SK-N-MC (cell line): Measurements from ENCODE around the gene ELMO1.

Experiments
- EZH2 ChIP-seq: fragments of 200-600 bp; sonication (generic); IDR thresholded peaks from one replicate; pipeline ENCODE4 v1.6.1; 2017; ENCODE audit warnings: antibody characterized with exemption
- POLR2AphosphoS5 ChIP-seq: IDR thresholded peaks from 2 replicates; pipeline ENCODE4 v1.6.1; 2012; ENCODE audit warnings: mild to moderate bottlenecking, low read depth, low read length, borderline replicate concordance

DNA sequence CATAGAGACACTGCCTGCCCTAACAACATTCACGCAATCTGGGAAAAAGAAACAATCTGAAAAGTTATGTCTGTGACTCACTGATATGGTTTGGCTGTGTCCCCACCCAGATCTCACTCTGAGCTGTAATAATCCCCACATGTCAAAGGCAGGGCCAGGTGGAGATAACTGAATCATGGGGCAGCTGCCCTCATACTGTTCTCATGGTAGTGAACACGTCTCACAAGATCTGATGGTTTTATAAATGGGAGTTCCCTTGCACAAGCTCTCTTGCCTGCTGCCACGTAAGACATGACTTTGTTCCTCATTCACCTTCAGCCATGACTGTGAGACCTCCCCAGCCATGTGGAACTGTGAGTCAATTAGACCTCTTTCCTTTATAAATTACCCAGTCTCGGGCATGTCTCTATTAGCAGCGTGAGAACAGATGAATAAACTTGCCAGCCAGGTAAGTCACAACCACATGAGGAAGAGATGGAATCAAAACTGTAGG is 382.8 kb downstream of the ELMO1 start:
- TF ChIP-seq POLR2AphosphoS5 (no peak), EZH2 (no peak)
